ENCODE data around the gene FRK.

- TF ChIP-seq POU2F2 (IDR thresholded peaks at IDR 0.05; ENCODE audit: low read depth, low read length) = no peak
- no peak for TF ChIP-seq POLR2A (IDR thresholded peaks at IDR 0.05; ENCODE audit: low read depth, low read length)
- TF ChIP-seq TAF1 (IDR thresholded peaks at IDR 0.05; ENCODE audit: low read depth, low read length) = no peak
- TF ChIP-seq POLR2AphosphoS5 (IDR thresholded peaks at IDR 0.05; ENCODE audit: low read depth, low read length) = no peak
- no peak for TF ChIP-seq PAX5 (IDR thresholded peaks at IDR 0.05; ENCODE audit: insufficient read depth, low read length, severe bottlenecking)
Observed at GRCh38 chr6:116036885-116037284, 23.8 kb downstream of the FRK start.

All from GM12891 (cell line).